Ureter (tissue), 1 donor: ENCODE results near the gene TSR1. TPM values are rescaled to one million over a fixed set of nuclear protein-coding genes. Genes with fewer than 3 reads are reported as not detected.

Source experiments
- DNase-seq: peaks from one replicate; pipeline ENCODE4 v3.0.0-alpha.2; 2020; ENCODE audit warnings: low spot score
- total RNA-seq: library from RNA; stranded (reverse); gene quantifications from one replicate; pipeline ENCODE4 v1.2.4, GENCODE V29; 2023
- donor health status: DM: yes; HTN: yes; CAD: no.

Gene TSR1
- total RNA-seq = 36.9 TPM

DNA sequence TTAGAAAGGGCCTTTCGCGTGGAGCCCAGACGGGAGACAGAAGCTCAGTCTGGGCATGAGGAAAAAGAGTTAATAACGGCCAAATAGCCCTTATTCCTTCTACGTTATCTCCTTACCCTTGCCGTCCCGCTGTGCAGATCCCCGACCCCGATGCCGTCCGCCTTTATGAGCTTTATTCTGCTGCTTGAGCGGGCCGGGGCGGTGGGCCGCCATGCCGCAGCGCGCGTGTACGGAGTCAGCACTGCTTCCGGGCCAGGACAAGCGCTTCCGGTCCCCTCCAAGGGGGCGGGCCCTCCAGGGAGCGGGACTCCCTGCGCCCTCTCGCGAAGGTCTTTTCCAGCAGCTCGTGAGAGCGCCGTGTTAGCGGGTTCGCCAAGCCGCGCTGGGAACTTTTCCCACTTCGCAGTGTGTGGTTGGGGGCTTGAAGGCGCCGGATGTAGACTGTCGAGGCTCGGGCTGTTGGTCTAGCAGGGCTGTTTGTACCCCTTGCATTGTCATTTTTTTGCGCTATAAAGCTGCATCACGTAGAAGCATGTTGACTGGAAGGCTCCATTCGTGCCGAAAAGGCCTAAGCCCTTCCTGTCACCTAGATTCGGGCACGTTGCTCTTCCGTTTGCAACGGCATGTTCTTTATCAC lies at the start of gene TSR1:
TSS of gene TSR1 (minus strand) at position 243 of the 637 bp plus-strand sequence. CDS start at position 213, 30 bp downstream.
- peak; percentile 93 for DNase-seq

GRCh38 chr17:2385240-2386210 lies 49.3 kb upstream of the TSR1 start:
- DNase-seq = no peak

DNA sequence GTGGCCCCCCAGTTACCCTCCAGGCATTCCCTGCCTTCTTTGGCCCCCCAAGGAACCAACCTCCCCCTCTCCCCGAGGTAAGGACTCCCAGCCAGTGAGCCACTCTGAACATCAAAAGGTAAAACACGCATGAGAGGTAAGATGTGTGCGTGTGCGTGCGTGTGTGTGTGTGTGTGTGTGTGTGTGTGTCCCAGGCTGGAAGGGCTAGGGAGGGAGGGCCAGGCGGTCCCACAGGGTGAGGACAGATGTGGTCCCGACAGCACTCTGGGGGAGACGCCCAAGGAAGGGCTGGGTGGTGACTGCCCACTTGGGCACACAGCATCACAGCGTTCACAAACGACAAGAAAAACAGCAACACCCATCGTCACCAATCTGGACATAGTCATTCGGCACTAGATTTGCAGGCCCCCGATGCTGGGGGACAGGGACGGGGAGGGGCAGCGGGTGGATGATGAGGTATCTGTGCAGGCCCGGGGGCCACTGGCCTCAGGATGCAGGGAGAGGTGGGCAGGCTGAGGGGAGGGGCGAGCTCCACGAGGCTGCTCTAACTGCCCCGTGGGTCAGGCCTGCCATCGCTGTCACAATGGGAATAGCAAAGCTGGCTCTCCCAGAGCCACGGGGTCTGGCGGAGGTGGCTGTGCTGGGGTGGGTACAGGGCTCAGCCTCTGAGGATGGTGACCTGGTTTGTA lies 48.3 kb upstream of the TSR1 start:
- no peak for DNase-seq

DNA sequence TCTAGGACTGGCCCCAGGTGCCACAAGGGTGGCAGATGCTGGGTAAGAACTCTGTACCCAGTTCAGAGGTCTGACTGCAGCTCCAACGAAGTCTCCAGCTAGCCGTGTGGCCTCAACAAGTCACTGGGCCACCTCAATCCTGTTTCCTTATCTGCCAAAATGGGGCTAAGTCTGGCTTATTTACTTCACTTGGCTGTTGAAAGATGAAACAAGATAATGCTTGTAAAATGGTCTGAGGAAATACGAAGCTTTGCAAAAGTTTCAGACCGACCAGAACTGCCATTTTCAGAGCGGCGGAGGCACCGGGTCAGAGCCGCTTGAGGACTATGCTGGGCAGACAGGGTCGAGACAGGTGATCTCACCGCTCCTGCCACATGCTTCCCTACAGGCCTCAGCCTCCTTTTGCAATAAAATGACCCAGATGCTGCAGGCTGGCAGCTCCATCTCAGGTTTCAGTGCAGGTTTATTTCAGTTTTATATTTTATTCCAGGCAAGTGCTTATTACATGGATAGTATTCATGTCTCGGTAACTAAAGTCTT lies 47.4 kb upstream of the TSR1 start:
- no peak for DNase-seq

GRCh38 chr17:2380950-2381649 lies 44.8 kb upstream of the TSR1 start:
- no peak for DNase-seq

DNA sequence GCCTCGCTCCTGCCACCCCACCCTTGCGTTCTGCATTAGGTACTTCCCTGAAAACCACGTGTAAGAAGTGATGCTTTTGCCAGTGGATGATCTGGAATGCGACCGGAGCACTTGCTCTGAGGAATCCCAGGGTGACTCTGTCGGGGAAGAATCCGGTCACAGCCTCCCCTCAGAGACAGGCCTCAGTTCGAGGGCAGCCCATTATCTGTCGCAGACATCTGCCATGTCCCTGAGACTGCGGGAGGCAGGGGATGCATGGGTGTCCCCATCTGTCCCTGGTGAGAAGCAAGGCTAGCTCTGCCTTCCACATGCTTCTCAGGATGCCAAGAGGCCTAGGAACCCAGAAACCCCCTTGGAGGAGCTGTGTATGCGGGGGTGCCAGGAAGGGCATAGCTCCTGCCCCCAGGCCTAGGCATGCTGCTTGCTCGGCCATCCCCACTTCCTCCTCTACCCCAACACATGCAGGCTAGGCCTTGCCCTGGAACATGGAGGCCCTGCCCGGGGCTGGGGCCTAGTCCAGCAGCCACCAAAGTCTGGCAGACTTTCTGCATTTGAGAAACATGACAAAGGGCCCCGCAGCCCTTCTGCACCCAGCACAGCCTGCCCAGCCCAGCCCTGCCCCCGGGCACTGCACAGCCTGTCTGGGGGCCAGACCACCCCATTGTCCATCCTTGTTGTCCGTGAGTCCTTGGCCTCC lies 44.1 kb upstream of the TSR1 start:
- DNase-seq = no peak

DNA sequence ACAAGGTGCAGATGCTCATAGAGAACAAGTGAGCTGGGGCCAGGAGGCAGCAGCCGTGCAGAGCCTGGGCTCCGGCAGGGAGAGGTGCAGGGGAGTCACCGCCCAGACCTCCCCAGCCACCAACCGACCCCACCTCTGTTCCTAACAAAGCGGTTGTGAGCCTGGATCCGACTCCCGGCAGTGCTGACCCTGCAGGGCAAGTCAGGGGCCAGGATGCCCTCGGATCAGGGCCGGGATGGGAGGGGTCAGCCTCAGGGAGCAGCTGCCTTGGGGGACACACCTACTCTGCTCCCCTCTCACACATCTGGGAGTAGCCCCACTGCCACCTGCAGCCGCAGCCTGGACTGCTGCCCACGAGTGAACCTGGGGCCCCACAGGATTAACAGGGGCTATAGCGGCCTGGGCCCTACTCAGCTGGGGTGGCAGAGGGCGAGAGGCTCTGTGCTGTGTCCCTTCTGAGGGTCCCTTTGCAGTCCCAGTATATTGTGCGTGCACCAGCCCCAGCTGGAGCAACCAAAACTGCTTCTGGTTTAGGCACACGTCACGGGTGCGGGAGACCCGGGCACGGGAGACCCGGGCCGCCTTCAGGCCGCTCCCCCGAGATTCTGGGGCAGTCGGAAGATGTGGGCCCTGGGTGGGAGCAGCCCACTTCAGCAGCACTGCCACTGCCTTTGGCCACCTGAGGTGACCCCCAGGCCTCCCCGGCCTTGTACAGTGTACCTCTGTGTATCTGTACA lies 43.4 kb upstream of the TSR1 start:
- DNase-seq = no peak

GRCh38 chr17:2378905-2379304 lies 42.6 kb upstream of the TSR1 start:
- no peak for DNase-seq

DNA sequence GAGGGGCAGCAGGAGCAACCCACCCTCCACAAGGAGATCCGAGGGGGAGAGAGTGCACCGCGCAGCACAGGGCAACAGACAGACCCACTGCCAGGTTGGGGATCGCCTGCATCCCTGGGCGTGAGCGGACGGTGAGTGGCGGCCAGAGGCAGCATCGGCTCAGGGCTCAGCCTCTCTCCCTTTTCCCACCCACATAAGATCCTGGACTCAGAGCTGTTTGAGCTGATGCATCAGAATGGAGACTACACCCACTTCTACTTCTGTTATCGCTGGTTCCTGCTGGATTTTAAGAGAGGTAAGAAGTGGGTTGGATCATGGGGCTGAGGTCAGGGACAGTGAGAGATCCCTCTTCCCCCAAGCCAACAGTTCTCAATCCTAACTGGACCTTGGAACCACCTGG lies 41.4 kb upstream of the TSR1 start:
- no peak for DNase-seq

DNA sequence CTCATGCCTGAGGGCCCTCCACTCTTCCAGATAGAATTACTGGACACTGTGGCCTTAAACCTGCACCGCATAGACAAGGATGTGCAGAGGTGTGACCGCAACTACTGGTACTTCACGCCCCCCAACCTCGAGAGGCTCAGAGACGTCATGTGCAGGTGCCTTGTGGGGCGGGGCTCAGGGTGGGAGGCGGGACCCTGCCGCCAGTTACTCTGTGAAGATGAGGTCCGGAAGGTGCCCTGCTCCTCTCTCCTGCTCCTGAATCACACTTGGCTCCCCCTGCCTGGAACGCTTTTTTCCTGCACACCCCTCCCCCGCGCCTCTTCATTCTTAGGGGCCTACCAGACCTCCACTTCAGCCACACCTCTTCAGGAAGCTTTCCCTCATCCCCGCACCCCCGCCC lies 39.9 kb upstream of the TSR1 start:
- no peak for DNase-seq

DNA sequence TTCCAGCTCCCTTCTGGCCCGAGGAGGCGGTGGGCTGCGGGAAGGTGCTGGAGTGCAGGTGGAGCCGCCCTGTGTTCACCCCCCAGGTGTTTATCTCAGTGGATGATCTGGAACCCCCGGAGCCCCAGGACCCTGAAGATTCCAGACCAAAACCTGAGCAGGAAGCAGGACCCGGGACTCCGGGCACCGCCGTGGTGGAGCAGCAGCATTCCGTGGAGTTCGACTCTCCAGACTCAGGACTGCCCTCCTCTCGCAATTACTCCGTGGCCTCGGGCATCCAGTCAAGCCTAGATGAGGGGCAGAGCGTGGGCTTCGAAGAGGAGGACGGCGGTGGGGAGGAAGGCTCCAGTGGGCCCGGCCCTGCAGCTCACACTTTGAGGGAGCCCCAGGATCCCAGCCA lies 39.1 kb upstream of the TSR1 start:
- no peak for DNase-seq

- no peak for DNase-seq
These were observed 38.5 kb upstream of the TSR1 start for GRCh38 chr17:2374549-2375285.

DNA sequence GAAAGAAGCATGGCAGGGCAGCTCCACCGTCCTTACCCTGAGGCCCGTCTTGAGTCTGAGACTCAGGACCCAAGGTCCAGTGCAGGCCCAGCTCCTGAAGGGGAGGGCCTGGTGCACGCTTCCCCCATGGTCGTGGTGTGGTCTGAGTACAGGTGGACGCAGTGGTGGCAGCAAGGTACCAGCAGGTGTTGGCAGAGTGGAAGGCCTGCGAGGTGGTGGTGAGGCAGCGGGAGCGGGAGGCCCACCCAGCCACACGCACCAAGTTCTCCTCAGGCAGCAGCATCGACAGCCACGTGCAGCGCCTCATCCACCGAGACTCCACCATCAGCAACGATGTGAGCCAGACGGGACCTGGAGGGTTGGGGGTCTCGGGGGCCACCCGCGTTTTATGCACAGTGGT lies 36.9 kb upstream of the TSR1 start:
- no peak for DNase-seq

GRCh38 chr17:2372681-2373080 lies 36.4 kb upstream of the TSR1 start:
- no peak for DNase-seq

DNA sequence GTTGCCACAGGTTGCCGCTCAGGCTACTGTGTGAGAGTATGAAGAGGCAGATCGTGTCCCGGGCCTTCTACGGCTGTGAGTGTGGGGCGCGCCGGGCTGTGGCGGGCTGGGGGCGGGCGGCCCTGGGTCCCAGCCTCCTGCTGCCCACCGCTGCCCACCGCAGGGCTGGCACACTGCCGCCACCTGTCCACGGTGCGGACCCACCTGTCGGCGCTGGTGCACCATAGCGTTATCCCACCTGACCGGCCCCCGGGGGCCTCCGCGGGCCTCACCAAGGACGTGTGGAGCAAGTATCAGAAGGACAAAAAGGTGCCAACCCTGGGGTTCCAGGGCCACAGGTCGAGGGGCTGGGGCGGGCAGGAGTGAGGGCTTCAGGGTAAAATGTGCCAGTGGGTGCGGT lies 35.9 kb upstream of the TSR1 start:
- DNase-seq = no peak

DNA sequence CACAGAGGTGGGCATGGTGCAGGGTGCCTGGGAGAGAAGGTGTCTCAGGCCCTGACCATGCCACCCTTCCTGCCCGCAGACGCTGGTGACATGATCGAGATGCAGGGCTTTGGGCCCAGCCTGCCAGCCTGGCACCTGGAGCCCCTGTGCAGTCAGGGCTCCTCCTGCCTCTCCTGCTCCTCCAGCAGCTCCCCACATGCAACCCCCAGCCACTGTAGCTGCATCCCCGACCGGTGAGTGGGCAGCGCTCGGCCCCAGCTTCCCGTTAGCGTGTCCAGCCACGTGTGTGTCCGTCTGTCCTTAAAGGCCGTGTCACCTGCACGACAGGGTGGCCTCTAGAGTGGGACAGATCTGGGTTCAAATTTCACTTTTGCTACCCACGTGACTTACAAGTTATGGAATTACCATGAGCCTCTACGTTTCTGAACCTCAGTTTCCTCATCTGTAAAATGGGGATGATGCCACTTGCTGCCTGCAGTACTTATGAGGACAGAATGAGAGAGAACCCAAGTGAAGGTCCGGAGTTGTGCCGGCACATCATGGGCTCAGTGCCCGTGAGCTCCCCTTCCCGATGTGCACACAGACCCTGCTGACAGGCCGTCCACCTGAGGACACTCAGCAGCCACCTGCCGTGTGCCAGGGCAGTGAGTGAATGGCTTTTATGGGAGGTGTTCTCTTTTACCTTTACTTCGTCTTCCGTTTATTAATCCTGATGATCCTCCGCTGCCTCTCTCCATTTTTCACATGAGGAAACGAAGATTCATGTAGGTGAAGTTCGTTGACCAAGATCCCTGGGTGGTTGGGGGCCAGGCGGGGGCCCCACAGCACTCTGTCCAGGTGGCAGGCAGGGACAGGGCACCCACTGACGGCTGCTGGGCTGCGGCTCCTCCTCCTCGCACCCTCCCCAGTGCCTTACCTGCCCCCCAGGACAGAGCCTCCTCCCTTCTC lies 35.2 kb upstream of the TSR1 start:
- DNase-seq = no peak

GRCh38 chr17:2370211-2370589 lies 33.9 kb upstream of the TSR1 start:
- DNase-seq = no peak

GRCh38 chr17:2369551-2370210 lies 33.4 kb upstream of the TSR1 start:
- DNase-seq = no peak
